ENCODE data around the gene TET3. TPM values are rescaled to one million over a fixed set of nuclear protein-coding genes. Genes with fewer than 3 reads are reported as not detected.
A peak's percentile ranks its signal among the peaks of the same experiment; 100 is the strongest.

The TET3 gene
- total RNA-seq, 2 experiments from 2014 or later = 22.2 to 24.1 TPM

DNA sequence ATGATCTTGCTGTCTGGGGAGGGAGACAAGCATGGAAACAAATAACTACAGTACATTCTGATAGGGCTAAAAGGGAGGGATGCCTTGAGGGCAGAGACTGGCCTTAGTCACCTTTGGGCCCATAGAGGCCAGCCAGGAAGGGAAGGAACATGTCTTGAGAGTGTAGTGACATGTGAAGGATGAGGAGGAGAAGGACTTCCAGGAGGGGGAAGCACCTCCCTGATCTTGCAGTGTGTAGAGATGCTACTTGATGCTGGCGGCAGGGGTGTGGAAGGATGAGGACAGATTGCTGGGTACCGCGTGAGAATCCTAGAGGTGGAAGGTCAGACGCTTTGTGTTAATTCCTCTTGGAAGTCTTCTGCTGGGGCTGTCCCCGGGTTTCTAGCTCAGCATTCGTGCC lies 13.1 kb downstream of the TET3 start:
- H3K27me3 Mint-ChIP-seq = no peaks in the 10 kb centered on the region
- no peaks in the 10 kb centered on the region for H3K36me3 ChIP-seq (ENCODE audit: insufficient read depth, low read length)
- H3K27ac Mint-ChIP-seq = peak overlapping the region; percentile 81
- H3K4me3 Mint-ChIP-seq = no peak overlapping the region
- no peaks in the 10 kb centered on the region for H3K27me3 ChIP-seq (ENCODE audit: control insufficient read depth in 1 of 2, insufficient read depth in 2 of 2, low read length in 2 of 2)
- H3K36me3 Mint-ChIP-seq (ENCODE audit: low read depth) = peaks cover 15% of the 10 kb centered on the region
- peak overlapping the region in 1 of 2 donors; percentile 39 for H3K27ac ChIP-seq (ENCODE audit: low read depth in 1 of 2, low read length in 2 of 2)
- peaks cover 83% of the 10 kb centered on the region for H3K4me1 Mint-ChIP-seq (ENCODE audit: low read depth)
- TF ChIP-seq, protein P1, sequence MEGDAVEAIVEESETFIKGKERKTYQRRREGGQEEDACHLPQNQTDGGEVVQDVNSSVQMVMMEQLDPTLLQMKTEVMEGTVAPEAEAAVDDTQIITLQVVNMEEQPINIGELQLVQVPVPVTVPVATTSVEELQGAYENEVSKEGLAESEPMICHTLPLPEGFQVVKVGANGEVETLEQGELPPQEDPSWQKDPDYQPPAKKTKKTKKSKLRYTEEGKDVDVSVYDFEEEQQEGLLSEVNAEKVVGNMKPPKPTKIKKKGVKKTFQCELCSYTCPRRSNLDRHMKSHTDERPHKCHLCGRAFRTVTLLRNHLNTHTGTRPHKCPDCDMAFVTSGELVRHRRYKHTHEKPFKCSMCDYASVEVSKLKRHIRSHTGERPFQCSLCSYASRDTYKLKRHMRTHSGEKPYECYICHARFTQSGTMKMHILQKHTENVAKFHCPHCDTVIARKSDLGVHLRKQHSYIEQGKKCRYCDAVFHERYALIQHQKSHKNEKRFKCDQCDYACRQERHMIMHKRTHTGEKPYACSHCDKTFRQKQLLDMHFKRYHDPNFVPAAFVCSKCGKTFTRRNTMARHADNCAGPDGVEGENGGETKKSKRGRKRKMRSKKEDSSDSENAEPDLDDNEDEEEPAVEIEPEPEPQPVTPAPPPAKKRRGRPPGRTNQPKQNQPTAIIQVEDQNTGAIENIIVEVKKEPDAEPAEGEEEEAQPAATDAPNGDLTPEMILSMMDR (IDR thresholded peaks at IDR 0.05) = no peak
- H3K4me3 ChIP-seq (ENCODE audit: low read length) = no peak overlapping the region
- POLR2A ChIA-PET = interaction anchor here (3.1 kb wide), 1 partner anchor 11 kb away, joined by 12 read pairs; no protein-coding TSS in a partner anchor
- DNase-seq (no peak), ATAC-seq (ENCODE audit: poor library complexity) (no peak)
- no peaks in the 10 kb centered on the region for H3K9me3 Mint-ChIP-seq
- H3K4me1 ChIP-seq (ENCODE audit: insufficient read depth, low read length) = peaks cover 76% of the 10 kb centered on the region
- CTCF ChIA-PET = no interaction called here
- H3K9me3 ChIP-seq (ENCODE audit: control insufficient read depth in 1 of 2, insufficient read depth in 1 of 2, low read length in 2 of 2) = no peaks in the 10 kb centered on the region
- intact Hi-C loops (cut with DNase I, micrococcal nuclease) = loop anchor here (1.0 to 2.0 kb wide), 2 partner anchors 12 to 49 kb away; no protein-coding TSS in a partner anchor

DNA sequence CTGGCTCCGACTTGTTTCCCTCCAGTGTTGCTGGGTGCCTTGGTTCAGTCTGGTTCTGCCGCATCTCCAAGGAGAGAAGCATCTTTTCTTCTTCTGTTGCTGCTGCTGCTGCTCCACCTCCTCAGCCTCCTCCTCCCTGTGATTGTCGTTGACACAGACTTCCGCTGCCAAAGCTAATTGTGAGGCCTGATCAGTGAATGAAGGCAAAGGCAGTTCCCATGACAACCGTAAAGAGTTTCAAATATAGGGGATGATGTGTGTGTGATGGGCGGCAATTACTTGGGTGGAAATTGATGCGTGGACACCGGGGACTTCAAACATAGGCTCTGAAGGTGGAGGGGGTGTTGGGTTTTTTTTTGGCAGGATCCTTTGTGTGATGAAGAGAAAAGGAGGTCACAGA lies 13.7 kb downstream of the TET3 start:
- Histone ChIP-seq H3K27me3 (ENCODE audit: control insufficient read depth in 1 of 2, insufficient read depth in 2 of 2, low read length in 2 of 2) (no peaks in the 10 kb centered on the region), H3K36me3 (ENCODE audit: insufficient read depth, low read length) (no peaks in the 10 kb centered on the region), H3K9me3 (ENCODE audit: control insufficient read depth in 1 of 2, insufficient read depth in 1 of 2, low read length in 2 of 2) (no peaks in the 10 kb centered on the region), H3K4me3 (ENCODE audit: low read length) (no peak overlapping the region), H3K4me1 (ENCODE audit: insufficient read depth, low read length) (peaks cover 76% of the 10 kb centered on the region), H3K27ac (ENCODE audit: low read depth in 1 of 2, low read length in 2 of 2) (peak overlapping the region in 1 of 2 donors; percentile 39)
- ATAC-seq (ENCODE audit: poor library complexity) (peak; percentile 58), DNase-seq (peak in 11 of 14 experiments; percentile 13 to 84 (median 45))
- no peaks in the 10 kb centered on the region for H3K9me3 Mint-ChIP-seq
- peak overlapping the region; percentile 12 for H3K4me3 Mint-ChIP-seq
- ChIA-PET CTCF (no interaction called here), POLR2A (interaction anchor here (3.1 kb wide), 1 partner anchor 11 kb away, joined by 12 read pairs; no protein-coding TSS in a partner anchor)
- no peaks in the 10 kb centered on the region for H3K27me3 Mint-ChIP-seq
- peak overlapping the region; percentile 81 for H3K27ac Mint-ChIP-seq
- H3K36me3 Mint-ChIP-seq (ENCODE audit: low read depth) = peaks cover 8% of the 10 kb centered on the region
- TF ChIP-seq, protein P1 (IDR thresholded peaks at IDR 0.05) = no peak
- H3K4me1 Mint-ChIP-seq (ENCODE audit: low read depth) = peaks cover 81% of the 10 kb centered on the region
- intact Hi-C loops (cut with DNase I, micrococcal nuclease) = loop anchor here in 1 of 2 experiments (1.0 kb wide), 1 partner anchor 12 kb away; no protein-coding TSS in a partner anchor

DNA sequence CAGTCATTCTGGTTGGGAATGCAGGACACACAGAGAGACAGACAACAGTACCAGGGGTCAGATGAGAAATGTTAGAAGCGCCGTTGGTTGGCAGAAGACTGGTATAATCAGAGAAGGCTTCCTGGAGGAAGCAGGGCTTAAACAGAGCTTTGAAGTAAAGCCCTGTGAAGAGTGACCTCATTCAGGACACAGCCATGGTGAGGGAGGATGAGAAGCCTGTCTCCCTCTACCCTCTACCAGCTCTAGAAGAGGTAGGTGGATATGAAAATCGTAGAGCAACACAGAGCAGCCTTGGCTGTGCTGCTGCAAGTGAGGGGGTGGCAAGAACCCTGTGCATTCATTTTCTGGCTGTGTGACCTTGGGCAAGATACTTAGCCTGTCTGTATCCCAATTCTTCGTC lies 14.2 kb downstream of the TET3 start:
- TF ChIP-seq, protein P1 (IDR thresholded peaks at IDR 0.05) = no peak
- intact Hi-C loops (cut with DNase I, micrococcal nuclease) = loop anchor here in 1 of 2 experiments (1.0 kb wide), 1 partner anchor 13 kb away; no protein-coding TSS in a partner anchor
- Histone ChIP-seq H3K27me3 (ENCODE audit: control insufficient read depth in 1 of 2, insufficient read depth in 2 of 2, low read length in 2 of 2) (no peaks in the 10 kb centered on the region), H3K4me1 (ENCODE audit: insufficient read depth, low read length) (peaks cover 76% of the 10 kb centered on the region), H3K27ac (ENCODE audit: low read depth in 1 of 2, low read length in 2 of 2) (no peak overlapping the region), H3K9me3 (ENCODE audit: control insufficient read depth in 1 of 2, insufficient read depth in 1 of 2, low read length in 2 of 2) (no peaks in the 10 kb centered on the region), H3K36me3 (ENCODE audit: insufficient read depth, low read length) (no peaks in the 10 kb centered on the region), H3K4me3 (ENCODE audit: low read length) (no peak overlapping the region)
- Mint-ChIP-seq H3K9me3 (no peaks in the 10 kb centered on the region), H3K27ac (peak overlapping the region; percentile 81), H3K4me3 (peak overlapping the region; percentile 12), H3K4me1 (ENCODE audit: low read depth) (peaks cover 76% of the 10 kb centered on the region), H3K36me3 (ENCODE audit: low read depth) (peaks cover 3% of the 10 kb centered on the region), H3K27me3 (no peaks in the 10 kb centered on the region)
- DNase-seq (no peak), ATAC-seq (ENCODE audit: poor library complexity) (no peak)
- CTCF ChIA-PET = no interaction called here
- POLR2A ChIA-PET = interaction anchor here (3.1 kb wide), 1 partner anchor 12 kb away, joined by 12 read pairs; no protein-coding TSS in a partner anchor

Data from CD4-positive, alpha-beta T cell (primary cell).